AG04449 (cell line): Measurements from ENCODE around the gene ACTL10.
"Not testable (repeated sequence)": the region's sequence is repeated elsewhere in the genome, so short reads cannot be mapped to it uniquely, and the experiment has no call there.

Experiments used
- CTCF ChIA-PET: fragments of 350-600 bp; formaldehyde crosslinking; extraction: SDS; loops from one replicate; lab custom pipeline; 2021; ENCODE audit warnings: antibody characterized with exemption; lab: Yijun Ruan, JAX
- POLR2A ChIA-PET: fragments of 400-600, 350-600 bp; formaldehyde crosslinking; extraction: SDS; loops from one replicate; lab custom pipeline; 2020; ENCODE audit warnings: antibody characterized with exemption, inconsistent platforms; lab: Yijun Ruan, JAX
- DNase-seq: peaks from one replicate; pipeline ENCODE4 v3.0.0-alpha.2; 2010; ENCODE audit warnings: low read depth, low spot score
- H3K4me3 ChIP-seq: 2 replicates; pipeline ENCODE4 v1.5.1; 2011; ENCODE audit warnings: low read depth, mild to moderate bottlenecking, control low read depth, low read length
- TF ChIP-seq, protein P1 (sequence below): IDR thresholded peaks from one replicate; pipeline ENCODE4 v1.5.1; 2011; ENCODE audit warnings: mild to moderate bottlenecking, moderate library complexity, low read length, control low read depth, inconsistent platforms; ENCODE audit not compliant: insufficient read depth; ENCODE audit errors: missing control alignments

Gene ACTL10

DNA sequence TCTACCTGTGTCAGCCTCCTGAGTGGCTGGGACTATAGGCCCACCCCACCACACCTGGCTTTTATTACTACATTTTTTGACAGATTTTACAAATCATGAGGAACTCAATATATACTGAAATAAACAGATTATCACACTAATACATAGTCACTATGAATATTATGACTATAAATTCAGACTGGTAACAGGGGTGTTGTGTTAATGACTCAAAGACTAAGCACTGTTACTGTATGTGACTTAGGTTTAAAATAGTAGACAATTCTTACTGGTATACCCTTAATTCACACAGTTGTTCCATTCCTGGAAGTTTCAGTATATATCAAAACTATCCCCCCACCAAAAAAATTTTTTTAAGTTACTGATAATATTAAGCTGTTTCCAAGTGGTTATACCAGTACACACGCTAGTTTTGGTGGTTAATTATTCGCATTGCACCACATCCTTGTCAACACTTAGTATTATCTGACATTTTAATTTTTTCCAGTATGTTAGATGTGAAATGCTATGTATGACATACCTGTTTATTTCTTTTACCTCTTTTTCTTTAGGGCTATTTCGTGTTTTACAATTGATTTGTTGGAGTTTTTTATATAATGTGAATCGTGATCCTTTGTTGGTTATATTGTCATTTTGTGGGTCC, 39.0 kb upstream of the ACTL10 start:
- CTCF ChIA-PET, result no interaction called here
- H3K4me3 ChIP-seq, result no peak overlapping the region
- DNase-seq, result no peak
- TF ChIP-seq, protein P1, sequence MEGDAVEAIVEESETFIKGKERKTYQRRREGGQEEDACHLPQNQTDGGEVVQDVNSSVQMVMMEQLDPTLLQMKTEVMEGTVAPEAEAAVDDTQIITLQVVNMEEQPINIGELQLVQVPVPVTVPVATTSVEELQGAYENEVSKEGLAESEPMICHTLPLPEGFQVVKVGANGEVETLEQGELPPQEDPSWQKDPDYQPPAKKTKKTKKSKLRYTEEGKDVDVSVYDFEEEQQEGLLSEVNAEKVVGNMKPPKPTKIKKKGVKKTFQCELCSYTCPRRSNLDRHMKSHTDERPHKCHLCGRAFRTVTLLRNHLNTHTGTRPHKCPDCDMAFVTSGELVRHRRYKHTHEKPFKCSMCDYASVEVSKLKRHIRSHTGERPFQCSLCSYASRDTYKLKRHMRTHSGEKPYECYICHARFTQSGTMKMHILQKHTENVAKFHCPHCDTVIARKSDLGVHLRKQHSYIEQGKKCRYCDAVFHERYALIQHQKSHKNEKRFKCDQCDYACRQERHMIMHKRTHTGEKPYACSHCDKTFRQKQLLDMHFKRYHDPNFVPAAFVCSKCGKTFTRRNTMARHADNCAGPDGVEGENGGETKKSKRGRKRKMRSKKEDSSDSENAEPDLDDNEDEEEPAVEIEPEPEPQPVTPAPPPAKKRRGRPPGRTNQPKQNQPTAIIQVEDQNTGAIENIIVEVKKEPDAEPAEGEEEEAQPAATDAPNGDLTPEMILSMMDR, result no peak
- POLR2A ChIA-PET, result no interaction called here

DNA sequence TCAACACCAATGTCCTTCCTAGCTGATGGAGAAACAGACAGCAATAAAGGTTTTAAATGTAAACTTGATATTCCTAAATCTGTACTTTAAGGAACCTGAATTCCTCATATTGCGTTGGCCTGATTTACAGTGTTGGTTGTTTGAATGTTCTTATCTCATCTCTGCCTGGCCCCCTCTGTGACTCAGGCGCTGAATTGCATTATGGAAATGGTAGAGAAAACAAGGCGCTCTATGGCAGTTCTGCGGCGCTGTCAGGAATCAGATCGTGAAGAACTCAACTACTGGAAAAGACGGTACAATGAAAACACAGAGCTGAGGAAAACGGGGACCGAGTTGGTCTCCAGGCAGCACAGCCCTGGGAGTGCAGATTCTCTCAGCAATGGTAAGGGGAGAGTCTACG, 37.2 kb upstream of the ACTL10 start:
- TF ChIP-seq, protein P1, result no peak
- DNase-seq, result no peak
- H3K4me3 ChIP-seq, result no peak overlapping the region
- POLR2A ChIA-PET, result no interaction called here
- CTCF ChIA-PET, result no interaction called here

DNA sequence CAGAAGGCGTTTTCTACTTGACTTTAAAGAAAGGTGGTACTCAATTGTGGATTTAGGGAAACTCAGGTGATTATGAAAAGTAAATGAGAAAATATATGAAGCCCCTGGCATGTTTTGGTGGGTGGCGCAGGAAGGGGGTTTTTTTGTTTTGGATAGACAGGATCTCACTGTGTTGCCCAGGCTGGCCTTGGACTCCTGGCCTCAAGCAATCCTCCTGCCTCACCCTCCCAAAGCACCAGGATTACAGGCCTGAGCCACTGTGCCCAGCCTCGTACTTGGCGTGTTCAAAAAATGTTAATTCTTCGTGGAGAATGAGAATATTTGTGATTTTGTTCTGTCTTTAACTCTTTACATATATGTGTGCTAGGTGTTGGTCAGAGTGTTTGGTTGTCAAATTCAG, 36.8 kb upstream of the ACTL10 start:
- no peak overlapping the region for H3K4me3 ChIP-seq
- POLR2A ChIA-PET, result no interaction called here
- CTCF ChIA-PET, result interaction anchor here (1.2 kb wide), 1 partner anchor 11 kb away, joined by 3 read pairs; no protein-coding TSS in a partner anchor
- TF ChIP-seq, protein P1, result no peak
- no peak for DNase-seq

DNA sequence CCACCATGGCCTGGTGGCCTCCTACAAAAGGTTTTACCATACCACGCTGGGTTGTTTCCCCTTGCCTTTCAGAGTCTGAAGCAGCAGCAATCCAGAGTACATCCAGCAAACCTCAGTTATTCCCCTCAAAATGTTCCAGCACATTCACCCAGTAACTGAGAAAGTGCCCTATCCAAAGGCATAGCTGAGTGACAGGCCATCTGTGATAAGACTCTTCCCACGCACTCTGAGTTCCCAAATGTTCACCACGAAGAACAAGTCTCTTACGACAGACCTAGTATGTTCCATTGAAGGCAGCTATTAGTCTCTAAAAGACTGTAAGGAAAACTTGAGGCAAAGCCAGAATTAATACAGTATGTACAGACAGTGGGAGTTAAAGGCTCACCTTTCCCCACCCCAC, 36.2 kb upstream of the ACTL10 start:
- ChIA-PET CTCF (interaction anchor here (1.2 kb wide), 1 partner anchor 10 kb away, joined by 3 read pairs; no protein-coding TSS in a partner anchor), POLR2A (no interaction called here)

DNA sequence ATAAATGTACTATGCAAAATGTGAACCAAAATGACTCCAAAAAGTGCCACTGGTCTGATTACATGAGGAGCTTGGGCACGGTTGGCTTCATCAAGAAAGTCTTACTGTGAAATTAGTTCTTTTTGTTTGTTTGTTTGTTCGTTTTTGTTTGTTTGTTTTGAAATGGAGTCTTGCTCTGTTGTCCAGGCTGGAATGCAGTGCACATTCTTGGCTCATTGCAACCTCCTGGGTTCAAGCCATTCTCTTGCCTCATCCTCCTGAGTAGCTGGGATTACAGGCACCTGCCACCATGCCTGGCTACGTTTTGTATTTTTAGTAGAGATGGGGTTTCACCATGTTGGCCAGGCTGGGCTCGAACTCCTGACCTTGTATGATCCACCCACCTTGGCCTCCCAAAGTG, 34.8 kb upstream of the ACTL10 start:
- POLR2A ChIA-PET, DNase-seq, H3K4me3 ChIP-seq: not testable (repeated sequence)
- CTCF ChIA-PET, result interaction anchor here (1.4 to 1.7 kb wide), 2 partner anchors 10 to 21 kb away, joined by 5 to 6 read pairs; no protein-coding TSS in a partner anchor

More for the DNA sequence above, 36.2 kb upstream of the ACTL10 start:
- TF ChIP-seq, protein P1, result no peak
- no peak for DNase-seq
- H3K4me3 ChIP-seq, result no peak overlapping the region

DNA sequence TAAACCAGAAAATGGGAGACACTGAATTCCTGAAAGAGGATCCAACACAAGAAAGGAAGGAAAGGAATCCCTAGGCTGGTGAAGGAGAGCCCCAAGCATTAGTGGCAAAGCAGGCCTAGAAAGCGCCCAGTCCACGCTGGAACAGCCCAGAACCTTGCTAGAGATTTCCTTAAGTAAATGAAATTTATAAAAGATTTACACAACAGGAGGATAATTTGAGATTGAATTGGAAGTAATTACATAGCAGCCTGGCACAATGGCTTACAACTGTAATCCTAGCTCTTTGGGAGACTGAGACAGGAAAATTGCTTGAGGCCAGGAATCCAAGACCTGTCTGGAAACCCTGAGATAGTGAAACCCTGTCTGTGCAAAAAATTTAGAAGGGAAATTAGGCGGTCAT, 31.4 kb upstream of the ACTL10 start:
- no peak for DNase-seq

More for the DNA sequence above, 31.4 kb upstream of the ACTL10 start:
- POLR2A ChIA-PET, result no interaction called here
- CTCF ChIA-PET, result no interaction called here
- H3K4me3 ChIP-seq, result no peak overlapping the region
- TF ChIP-seq, protein P1, result no peak
